Liver (tissue), 3 donors: Measurements from ENCODE around the gene CELSR1.

Experiments used
- ATF3 ChIP-seq: IDR thresholded peaks from 2 replicates; pipeline ENCODE4 v1.6.1; 2016; ENCODE audit warnings: antibody characterized with exemption
- CTCF ChIP-seq: fragments of 150-350 bp; IDR thresholded peaks from 2 replicates; pipeline ENCODE4 v1.5.1; 2017; ENCODE audit warnings: improper control_type of control experiment, low read depth, low read length; ENCODE audit not compliant: missing input control
- EGR1 ChIP-seq, 2 donors: IDR thresholded peaks; 2 replicates each; pipeline ENCODE4 v1.6.1; 2016 to 2018; ENCODE audit warnings: antibody characterized with exemption in 2 of 2, low read depth in 2 of 2
- FOXA1 ChIP-seq: IDR thresholded peaks from 2 replicates; pipeline ENCODE4 v1.6.1; 2016; ENCODE audit warnings: antibody characterized with exemption
- GABPA ChIP-seq, 2 donors: IDR thresholded peaks in 1 of 2; conservative IDR thresholded peaks in 1 of 2; 2 replicates each; pipeline ENCODE4 v1.6.1; 2016; ENCODE audit warnings: antibody characterized with exemption in 2 of 2, mild to moderate bottlenecking in 1 of 2, moderate library complexity in 1 of 2
- HNF4G ChIP-seq: IDR thresholded peaks from 2 replicates; pipeline ENCODE4 v1.6.1; 2016; ENCODE audit warnings: antibody characterized with exemption
- JUND ChIP-seq, 2 donors: IDR thresholded peaks; 2 replicates each; pipeline ENCODE4 v1.6.1; 2016; ENCODE audit warnings: antibody characterized with exemption in 2 of 2
- MAX ChIP-seq: IDR thresholded peaks from 2 replicates; pipeline ENCODE4 v1.6.1; 2016; ENCODE audit warnings: antibody characterized with exemption
- RAD21 ChIP-seq, 2 donors: IDR thresholded peaks; 2 replicates each; pipeline ENCODE4 v1.6.1; 2016; ENCODE audit warnings: antibody characterized with exemption in 2 of 2, mild to moderate bottlenecking in 2 of 2
- REST ChIP-seq: IDR thresholded peaks from 2 replicates; pipeline ENCODE4 v1.6.1; 2016; ENCODE audit warnings: antibody characterized with exemption, mild to moderate bottlenecking
- SP1 ChIP-seq: IDR thresholded peaks from 2 replicates; pipeline ENCODE4 v1.6.1; 2018; ENCODE audit warnings: antibody characterized with exemption, mild to moderate bottlenecking
- TAF1 ChIP-seq: conservative IDR thresholded peaks from 2 replicates; pipeline ENCODE4 v1.6.1; 2016; ENCODE audit warnings: antibody characterized with exemption, mild to moderate bottlenecking
- YY1 ChIP-seq: IDR thresholded peaks from 2 replicates; pipeline ENCODE4 v1.6.1; 2016; ENCODE audit warnings: antibody characterized with exemption, mild to moderate bottlenecking
- ZBTB33 ChIP-seq: IDR thresholded peaks from 2 replicates; pipeline ENCODE4 v1.6.1; 2016; ENCODE audit warnings: antibody characterized with exemption
- donor health status: healthy.
- donor health status: healthy.

- no peak for TF ChIP-seq CTCF
- TF ChIP-seq TAF1 = no peak
- no peak for TF ChIP-seq ZBTB33
- TF ChIP-seq REST = no peak
- no peak for TF ChIP-seq YY1
- TF ChIP-seq SP1 = no peak
- no peak for TF ChIP-seq EGR1 (IDR thresholded peaks at IDR 0.05; ENCODE audit: low read depth in 2 of 2)
- TF ChIP-seq RAD21 (IDR thresholded peaks at IDR 0.05) = no peak
- TF ChIP-seq GABPA (IDR thresholded peaks at IDR 0.05 in 1 of 2, conservative IDR thresholded peaks at IDR 0.05 in 1 of 2) = no peak
- TF ChIP-seq MAX = no peak
- TF ChIP-seq ATF3 = no peak
- no peak for TF ChIP-seq JUND (IDR thresholded peaks at IDR 0.05)
- TF ChIP-seq HNF4G = no peak
- TF ChIP-seq FOXA1 = no peak
Measured at GRCh38 chr22:46551996-46552395, 14.6 kb upstream of the CELSR1 start.
